GM12892 (cell line): ENCODE measurements around the gene LRRC51.
A peak's percentile ranks its signal among the peaks of the same experiment; 100 is the strongest.

Experiments used
- POLR2A ChIP-seq: IDR thresholded peaks from 2 replicates; pipeline ENCODE4 v1.6.1; 2011; ENCODE audit warnings: low read depth, low read length, control low read depth
- POLR2AphosphoS5 ChIP-seq: IDR thresholded peaks from 2 replicates; pipeline ENCODE4 v1.6.1; 2011; ENCODE audit warnings: low read depth, low read length, control low read depth
- TAF1 ChIP-seq: IDR thresholded peaks from 2 replicates; pipeline ENCODE4 v1.6.1; 2011; ENCODE audit warnings: low read depth, mild to moderate bottlenecking, control low read depth, low read length, borderline replicate concordance

DNA sequence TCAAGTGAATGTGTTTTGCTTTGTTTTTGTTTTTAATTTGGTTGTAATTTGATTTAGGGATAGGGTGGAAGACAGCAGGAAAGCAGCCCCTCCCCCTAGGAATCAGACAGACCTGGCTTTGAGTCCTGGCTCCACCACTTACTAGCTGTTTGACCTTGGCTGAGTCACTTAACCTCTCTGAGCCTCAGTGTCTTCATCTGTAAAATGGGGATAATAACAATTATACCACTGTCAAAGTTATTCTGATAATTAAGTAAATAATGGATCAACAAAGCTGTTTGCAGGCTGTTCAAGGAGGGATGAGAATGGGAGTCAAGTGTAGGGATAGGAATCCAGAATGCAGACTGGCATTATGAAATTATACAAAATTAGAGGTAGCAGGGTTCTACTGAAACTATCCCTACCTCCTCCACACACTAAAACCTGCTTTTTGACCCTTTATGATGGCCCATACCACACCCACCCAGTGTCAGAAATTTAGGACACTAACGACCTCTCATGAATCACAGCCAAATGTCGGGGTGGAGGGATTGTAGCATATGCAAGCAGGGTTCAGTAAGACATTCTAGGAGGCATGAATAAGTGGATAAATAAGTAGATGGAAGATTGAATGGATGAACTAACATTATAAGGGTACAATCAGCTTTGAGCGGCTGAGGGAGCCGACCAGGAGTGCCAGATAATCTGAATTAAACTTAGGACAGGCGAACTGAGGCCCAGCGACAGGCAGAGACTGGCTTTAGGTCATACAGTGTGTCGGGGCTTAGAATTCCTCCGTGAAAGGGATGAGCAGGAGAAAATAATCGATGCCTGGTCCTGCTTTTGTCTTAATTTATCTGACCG, 30.9 kb downstream of the LRRC51 start:
- TF ChIP-seq POLR2A (no peak), POLR2AphosphoS5 (peak; percentile 2; the same call in 1 of the 2 replicates), TAF1 (no peak)
